Measurements from ENCODE around the gene NCOR1.

DNA sequence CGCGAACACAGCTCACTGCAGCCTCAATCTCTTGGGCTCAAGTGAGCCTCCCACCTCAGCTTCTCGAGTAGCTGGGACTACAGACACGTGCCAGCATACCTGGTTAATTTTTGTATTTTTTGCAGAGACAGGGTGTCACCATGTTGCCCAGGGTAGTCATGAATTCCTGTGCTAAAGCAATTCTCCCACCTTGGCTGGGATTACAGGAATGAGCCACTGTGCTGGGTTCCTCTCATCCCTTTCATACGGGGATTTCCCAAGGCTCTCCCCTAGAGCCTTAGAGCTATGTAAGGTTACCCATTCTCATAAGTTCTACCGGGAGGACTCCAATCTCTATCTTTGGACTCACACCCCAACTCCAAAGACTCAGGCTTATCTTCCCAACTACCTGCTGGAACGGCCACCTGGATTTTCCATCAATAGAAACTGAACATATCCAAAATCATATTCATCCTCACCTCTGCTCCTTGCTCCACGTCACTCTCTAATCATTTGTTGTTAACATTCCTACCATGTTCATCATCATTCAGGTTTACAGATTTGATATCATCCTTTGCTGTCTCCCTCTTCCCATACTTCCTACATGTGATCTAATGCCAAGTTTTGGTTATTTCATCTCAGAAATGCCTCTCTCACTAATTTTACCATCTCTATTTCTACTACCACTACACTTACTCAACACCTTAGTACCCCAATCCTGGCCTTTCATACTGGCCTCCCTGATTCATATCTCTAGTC lies 92.5 kb downstream of the NCOR1 start:
- TF ChIP-seq EZH2 (IDR thresholded peaks at IDR 0.05; ENCODE audit: insufficient read depth, poor library complexity, severe bottlenecking) (no peak), EZH2phosphoT487 (IDR thresholded peaks at IDR 0.05; ENCODE audit: insufficient read depth, low read depth) (no peak)

Data from GM23248 (cell line).